ENCODE data around the gene HASPIN. TPM values are rescaled to one million over a fixed set of nuclear protein-coding genes. Genes with fewer than 3 reads are reported as not detected.

Gene HASPIN
- 1 to 10 TPM; 3.4 to 3.6 (median 3.5) TPM for polyA plus RNA-seq (ENCODE audit: insufficient read length in 3 of 3)

- DNase-seq (ENCODE audit: low read depth in 3 of 3, low spot score in 2 of 3): peak; percentile 76 to 88 (median 85)
These were observed at the start of gene HASPIN for GRCh38 chr17:3723556-3724377. Gene HASPIN (plus strand): TSS chr17:3723903. CDS start chr17:3723936, 33 bp downstream.

GRCh38 chr17:3675886-3676285, 47.8 kb upstream of the HASPIN start:
- DNase-seq (ENCODE audit: low read depth in 3 of 3, low spot score in 2 of 3): no peak

DNA sequence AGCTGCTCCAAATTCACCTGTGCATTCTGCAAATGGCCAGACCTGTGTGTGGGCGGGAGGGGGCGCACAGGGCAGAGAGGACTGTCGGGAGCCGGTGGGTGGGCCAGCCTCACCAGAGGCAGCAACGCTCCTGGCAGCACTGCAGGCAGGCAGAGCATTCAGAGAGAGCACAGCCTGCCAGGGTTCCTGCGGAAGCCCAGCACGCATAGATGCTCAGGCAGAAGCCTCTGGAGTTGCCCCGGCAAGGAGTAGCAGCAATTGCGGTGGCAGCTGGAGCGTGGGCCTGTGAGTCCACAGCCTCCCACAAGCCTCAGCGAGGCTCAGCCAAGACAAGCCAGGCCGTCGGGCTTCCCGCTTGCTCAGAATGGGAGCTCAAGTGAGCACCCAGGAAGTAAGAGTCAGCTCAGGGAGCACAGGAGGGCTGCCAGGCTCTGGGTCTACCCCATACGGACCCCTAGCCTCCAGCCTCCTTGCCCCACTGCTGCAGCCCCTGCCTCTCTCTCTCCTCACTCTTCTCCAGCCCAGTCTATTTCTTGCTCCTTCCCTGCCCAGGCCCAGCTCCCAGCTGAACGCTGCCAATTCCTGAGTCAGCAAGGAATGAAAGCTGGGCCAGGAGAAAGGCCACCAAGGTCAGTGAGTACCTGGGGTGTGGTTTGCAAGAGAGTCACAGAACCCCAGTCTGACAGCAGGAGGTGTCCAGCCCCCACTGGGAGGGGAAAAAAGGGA, 45.4 kb upstream of the HASPIN start:
- no peak for DNase-seq (ENCODE audit: low read depth in 3 of 3, low spot score in 2 of 3)

- no peak for DNase-seq (ENCODE audit: low read depth in 3 of 3, low spot score in 2 of 3)
These were observed 44.7 kb upstream of the HASPIN start for GRCh38 chr17:3678821-3679530.

DNA sequence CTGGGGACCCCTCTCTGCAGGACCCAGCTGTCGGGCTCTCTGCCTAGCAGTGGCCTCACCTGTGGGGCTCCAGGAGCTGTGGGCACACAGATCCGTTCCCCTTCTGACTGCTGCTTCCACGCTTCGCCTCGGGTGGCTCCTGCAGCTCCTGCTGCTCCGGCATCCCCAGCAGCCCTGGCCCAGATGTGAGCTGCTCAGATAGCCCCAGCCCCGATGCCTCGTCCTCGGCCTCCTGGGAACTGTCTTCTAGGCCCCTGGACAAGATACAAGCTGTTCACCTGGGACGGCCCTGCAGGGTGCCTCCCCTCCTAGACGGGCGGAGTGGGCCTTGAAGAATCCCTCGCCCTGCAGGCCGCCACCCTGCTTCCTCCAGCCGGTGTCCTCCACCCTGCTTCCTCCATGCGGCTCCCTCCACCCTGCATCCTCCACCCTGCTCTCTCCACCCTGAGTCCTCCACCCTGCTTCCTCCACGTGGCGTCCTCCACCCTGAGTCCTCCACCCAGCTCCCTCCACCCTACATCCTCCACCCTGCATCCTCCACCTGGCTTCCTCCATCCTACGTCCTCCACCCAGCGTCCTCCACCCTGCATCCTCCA, 44.1 kb upstream of the HASPIN start:
- no peak for DNase-seq (ENCODE audit: low read depth in 3 of 3, low spot score in 2 of 3)

DNA sequence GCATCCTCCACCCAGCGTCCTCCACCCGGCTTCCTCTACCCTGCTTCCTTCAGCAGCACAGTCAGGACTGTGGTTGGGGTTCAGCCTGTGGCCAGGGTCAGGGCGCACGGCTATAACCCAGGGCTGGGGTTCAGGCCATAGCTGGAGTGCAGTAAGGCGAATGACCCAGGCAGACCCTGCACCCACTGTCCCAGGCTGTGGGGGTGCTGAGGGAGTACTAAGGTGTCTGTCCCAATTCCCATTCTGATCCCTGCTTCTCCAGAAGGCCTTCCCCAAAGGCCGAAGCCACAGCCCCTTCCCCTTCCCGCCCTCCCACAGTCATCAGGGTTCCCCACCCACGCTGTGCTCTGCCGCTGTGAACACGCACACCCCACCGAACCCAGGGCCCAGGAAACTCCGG, 42.6 kb upstream of the HASPIN start:
- DNase-seq (ENCODE audit: low read depth in 3 of 3, low spot score in 2 of 3): no peak

DNA sequence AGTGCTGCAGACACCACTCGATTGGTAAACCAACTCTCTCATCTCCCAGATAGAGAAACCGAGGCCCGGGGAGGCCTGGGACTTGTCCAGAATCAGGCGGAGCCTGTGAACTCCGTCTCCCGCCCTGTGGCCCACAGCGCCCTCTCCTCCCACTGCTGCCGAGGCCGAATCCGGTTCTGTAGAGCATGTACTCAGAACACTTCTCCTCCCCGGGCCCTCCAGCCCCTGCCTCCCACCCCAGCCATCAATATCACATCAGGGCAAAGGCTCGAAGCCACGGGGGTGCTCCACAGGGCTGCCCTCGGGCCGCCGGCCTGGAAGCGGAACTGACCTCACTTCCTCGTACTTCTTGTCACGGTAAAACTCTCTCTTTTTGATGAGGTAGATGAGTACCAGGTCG, 42.1 kb upstream of the HASPIN start:
- no peak for DNase-seq (ENCODE audit: low read depth in 3 of 3, low spot score in 2 of 3)

DNA sequence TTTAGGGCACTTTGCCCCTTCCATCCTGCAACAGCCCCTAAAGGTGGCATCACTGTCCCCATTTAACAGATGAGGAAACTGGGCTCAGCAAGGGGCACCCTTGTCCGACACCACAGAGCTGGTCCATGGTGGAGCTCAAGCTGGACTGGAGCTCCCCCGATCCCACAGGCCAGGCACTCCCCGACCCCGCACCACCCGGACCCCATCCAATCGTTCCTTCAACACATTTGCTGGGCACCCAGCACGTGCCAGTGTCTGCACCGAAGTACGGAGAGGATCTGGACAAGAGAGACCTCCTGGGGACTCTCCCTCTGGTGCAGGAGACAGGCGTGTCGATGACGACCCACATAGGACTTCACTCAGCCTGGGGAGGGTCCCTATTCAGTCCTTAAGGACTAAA, 41.7 kb upstream of the HASPIN start:
- DNase-seq (ENCODE audit: low read depth in 3 of 3, low spot score in 2 of 3): no peak

DNA sequence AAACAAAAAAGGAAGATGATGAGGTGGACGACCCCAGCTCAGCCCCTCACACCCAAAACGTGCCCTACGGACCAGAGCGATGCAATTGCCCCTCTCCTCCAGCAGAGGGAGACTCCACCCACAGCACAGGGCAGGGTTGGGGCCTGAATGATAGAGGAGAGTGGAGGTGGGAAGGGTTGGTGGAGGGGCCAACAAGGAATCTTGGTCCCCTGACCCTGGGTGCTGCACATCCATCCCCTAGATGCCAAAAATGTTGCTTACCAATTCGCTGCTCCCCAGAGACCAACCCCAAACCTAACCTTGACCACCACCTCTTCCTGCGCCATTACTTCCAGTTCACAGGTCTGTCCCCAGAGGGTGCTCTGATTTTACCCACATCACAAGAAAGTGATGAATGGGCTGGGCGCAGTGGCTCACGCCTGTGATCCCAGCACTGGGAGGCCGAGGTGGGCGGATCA, 40.6 kb upstream of the HASPIN start:
- no peak for DNase-seq (ENCODE audit: low read depth in 3 of 3, low spot score in 2 of 3)

DNA sequence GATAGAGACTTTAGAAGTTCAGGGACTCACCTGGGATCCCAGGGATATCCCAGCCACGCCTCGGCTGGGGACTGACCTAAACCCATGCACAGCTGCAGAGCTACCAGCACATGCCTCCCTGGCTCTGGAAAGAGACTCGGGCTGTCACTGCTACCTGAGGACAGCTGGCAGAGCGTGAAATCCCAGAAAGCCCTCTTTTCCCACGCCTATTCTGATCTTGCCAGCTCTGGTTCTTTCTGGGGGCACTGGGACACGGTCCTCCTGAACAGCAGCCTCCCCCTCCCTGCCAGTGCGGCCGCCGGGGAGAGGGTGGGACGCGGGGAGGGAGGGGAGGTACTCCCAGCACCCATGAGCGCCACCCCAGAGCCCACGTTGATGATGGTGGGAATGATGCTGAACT, 38.5 kb upstream of the HASPIN start:
- DNase-seq (ENCODE audit: low read depth in 3 of 3, low spot score in 2 of 3): no peak

DNA sequence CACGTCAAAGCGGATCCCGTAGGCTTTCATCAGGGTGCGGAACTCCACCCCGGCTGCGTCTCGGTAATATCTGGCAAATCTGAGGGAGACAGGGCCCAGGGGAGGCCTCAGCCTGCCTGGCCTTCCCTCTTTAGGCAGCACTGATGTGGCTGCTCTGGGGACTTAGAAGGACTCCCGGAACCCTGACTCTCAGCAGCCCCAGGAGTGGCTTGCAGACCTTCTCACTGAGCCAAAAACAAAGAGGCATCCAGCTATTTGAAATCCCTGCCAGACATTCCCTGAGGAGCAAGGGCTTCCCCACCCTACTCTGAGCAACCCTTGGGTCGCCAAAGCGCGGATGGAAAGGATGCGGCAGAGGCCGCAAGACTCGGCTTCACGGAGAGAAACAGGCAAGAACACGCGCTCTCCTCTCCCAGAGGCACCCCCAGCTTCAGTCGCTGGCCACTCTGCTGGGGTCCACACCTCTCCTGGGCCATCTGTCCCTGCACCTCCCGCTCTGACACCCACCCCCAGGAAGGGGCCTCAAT, 35.6 kb upstream of the HASPIN start:
- no peak for DNase-seq (ENCODE audit: low read depth in 3 of 3, low spot score in 2 of 3)

DNA sequence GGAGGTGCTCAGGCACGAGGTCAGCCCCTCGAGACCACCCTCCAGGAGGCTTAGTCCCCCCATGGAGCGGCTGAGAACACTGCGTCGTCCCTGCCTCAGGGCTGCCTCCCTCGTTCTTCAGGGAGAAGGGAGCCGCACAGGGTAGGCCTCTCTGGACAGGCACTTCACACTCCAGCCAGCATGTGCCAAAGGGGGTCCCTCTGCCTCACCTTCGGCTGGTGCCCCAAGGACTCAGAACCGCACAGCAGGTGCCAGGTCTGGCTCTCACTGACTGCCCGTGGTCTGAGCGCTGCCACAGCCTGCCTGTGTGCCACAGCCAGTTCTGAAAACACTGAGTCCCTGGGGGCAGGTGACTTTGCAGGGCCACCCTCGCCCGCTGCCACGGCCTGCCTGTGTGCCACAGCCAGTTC, 34.8 kb upstream of the HASPIN start:
- DNase-seq (ENCODE audit: low read depth in 3 of 3, low spot score in 2 of 3): no peak

GRCh38 chr17:3689262-3690093, 34.2 kb upstream of the HASPIN start:
- no peak for DNase-seq (ENCODE audit: low read depth in 3 of 3, low spot score in 2 of 3)

GRCh38 chr17:3690094-3690715, 33.5 kb upstream of the HASPIN start:
- no peak for DNase-seq (ENCODE audit: low read depth in 3 of 3, low spot score in 2 of 3)

GRCh38 chr17:3691617-3692067, 32.1 kb upstream of the HASPIN start:
- DNase-seq (ENCODE audit: low read depth in 3 of 3, low spot score in 2 of 3): no peak

- DNase-seq (ENCODE audit: low read depth in 3 of 3, low spot score in 2 of 3): no peak
These were observed 31.4 kb upstream of the HASPIN start for GRCh38 chr17:3692346-3692745.

- no peak for DNase-seq (ENCODE audit: low read depth in 3 of 3, low spot score in 2 of 3)
These were observed 30.6 kb upstream of the HASPIN start for GRCh38 chr17:3693141-3693540.

DNA sequence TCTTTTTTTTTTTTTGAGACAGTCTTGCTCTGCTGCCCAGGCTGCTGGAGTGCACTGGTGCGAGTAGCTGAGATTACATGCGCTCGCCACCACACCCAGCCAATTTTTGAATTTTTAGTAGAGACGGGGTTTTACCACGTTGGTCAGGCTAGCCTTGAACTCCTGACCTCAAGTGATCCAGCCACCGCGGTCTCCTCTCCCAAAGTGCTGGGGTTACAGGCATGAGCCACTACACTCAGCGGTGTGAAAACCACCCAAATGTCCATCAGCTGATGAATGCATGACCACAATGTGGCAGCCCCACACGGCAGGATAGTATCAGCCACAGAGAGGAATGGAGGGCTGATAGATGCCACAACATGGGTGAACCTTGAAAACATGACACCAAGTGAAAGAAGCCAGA, 29.9 kb upstream of the HASPIN start:
- no peak for DNase-seq (ENCODE audit: low read depth in 3 of 3, low spot score in 2 of 3)

GRCh38 chr17:3695129-3695722, 28.5 kb upstream of the HASPIN start:
- no peak for DNase-seq (ENCODE audit: low read depth in 3 of 3, low spot score in 2 of 3)

Data from right renal cortex interstitium (tissue), 3 donors.